Measurements from ENCODE around the gene SYTL5. TPM values are rescaled to one million over a fixed set of nuclear protein-coding genes. Genes with fewer than 3 reads are reported as not detected.

Gene SYTL5
- total and polyA plus RNA-seq, 9 donors, result 0.10 to 2.8 (median 0.18) TPM; not detected in 2

- H3K4me1 ChIP-seq (ENCODE audit: insufficient read depth), result no peaks in the 10 kb centered on the region
- no peaks in the 10 kb centered on the region for H3K36me3 ChIP-seq
- no peaks in the 10 kb centered on the region for H3K27me3 ChIP-seq
- H3K4me3 ChIP-seq, result no peak overlapping the region
- 76 to 80% (median 79%) methylated on average over 2 of the region's 2 CpGs for WGBS, 3 donors
- no peak for TF ChIP-seq CTCF (IDR thresholded peaks at IDR 0.05)
- no peak for TF ChIP-seq POLR2A (IDR thresholded peaks at IDR 0.05)
- no peak for TF ChIP-seq EP300 (IDR thresholded peaks at IDR 0.05)
- no peak overlapping the region for H3K27ac ChIP-seq
- H3K9me3 ChIP-seq, result no peaks in the 10 kb centered on the region
- intact Hi-C loops (cut with DNase I), result no loop called here
- no peak for DNase-seq
These were observed 38.6 kb upstream of the SYTL5 start for GRCh38 chrX:37967714-37968113.

DNA sequence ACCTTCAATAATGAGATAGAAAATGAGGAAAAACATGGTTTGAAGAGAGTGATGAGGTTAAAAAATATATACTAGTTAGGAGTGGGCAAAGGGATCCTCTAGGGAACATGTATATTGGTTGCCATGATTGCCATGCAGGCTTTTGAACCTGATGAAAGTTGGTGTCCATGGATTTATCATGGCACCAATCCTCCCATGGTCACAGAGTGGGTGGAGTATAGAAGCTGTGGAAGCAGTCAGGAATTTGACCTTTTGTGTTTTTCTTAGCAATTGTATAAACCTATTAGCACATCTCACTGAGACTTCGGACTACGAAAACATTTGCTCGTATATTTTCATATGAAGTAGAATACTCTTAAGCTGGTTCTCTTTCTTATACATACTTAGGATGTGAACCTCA is 30.9 kb upstream of the SYTL5 start:
- no peak overlapping the region for H3K27ac ChIP-seq
- no peak overlapping the region for H3K4me3 ChIP-seq
- 90 to 94% (median 93%) methylated on average over 3 of the region's 3 CpGs for WGBS, 3 donors
- intact Hi-C loops (cut with DNase I), result no loop called here
- no peaks in the 10 kb centered on the region for H3K4me1 ChIP-seq (ENCODE audit: insufficient read depth)
- H3K27me3 ChIP-seq, result no peaks in the 10 kb centered on the region
- no peaks in the 10 kb centered on the region for H3K9me3 ChIP-seq
- H3K36me3 ChIP-seq, result no peaks in the 10 kb centered on the region
- TF ChIP-seq EP300 (IDR thresholded peaks at IDR 0.05), result no peak
- no peak for TF ChIP-seq POLR2A (IDR thresholded peaks at IDR 0.05)
- TF ChIP-seq CTCF (IDR thresholded peaks at IDR 0.05), result no peak
- no peak for DNase-seq

DNA sequence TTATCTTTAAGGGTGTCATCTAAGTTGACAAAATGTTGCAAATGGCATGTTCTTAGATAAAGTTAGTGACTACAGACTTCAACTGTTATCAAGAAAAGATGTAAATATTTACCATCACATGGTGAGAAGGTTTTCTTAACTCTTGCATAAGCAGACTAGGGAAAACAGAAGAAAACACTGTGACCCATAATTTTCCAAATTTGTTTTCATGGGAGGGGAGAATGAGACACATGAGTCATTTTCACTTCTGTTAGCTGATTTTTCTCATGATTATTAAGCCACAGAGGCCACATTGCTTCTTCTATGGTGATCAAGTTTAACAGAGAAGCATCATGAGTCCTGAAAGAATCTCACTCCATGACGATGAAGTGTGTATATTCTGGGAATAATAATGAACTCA is 30.2 kb upstream of the SYTL5 start:
- Histone ChIP-seq H3K27me3 (no peaks in the 10 kb centered on the region), H3K9me3 (no peaks in the 10 kb centered on the region), H3K4me3 (no peak overlapping the region), H3K36me3 (no peaks in the 10 kb centered on the region), H3K4me1 (ENCODE audit: insufficient read depth) (no peaks in the 10 kb centered on the region), H3K27ac (no peak overlapping the region)
- WGBS, 3 donors, result 57 to 82% (median 79%) methylated on average over 1 of the region's 1 CpG
- TF ChIP-seq EP300 (IDR thresholded peaks at IDR 0.05) (no peak), POLR2A (IDR thresholded peaks at IDR 0.05) (no peak), CTCF (IDR thresholded peaks at IDR 0.05) (no peak)
- no peak for DNase-seq
- intact Hi-C loops (cut with DNase I), result no loop called here

- H3K36me3 ChIP-seq, result no peaks in the 10 kb centered on the region
- H3K4me1 ChIP-seq (ENCODE audit: insufficient read depth), result no peaks in the 10 kb centered on the region
- TF ChIP-seq CTCF (IDR thresholded peaks at IDR 0.05), result no peak
- no peak for TF ChIP-seq POLR2A (IDR thresholded peaks at IDR 0.05)
- TF ChIP-seq EP300 (IDR thresholded peaks at IDR 0.05), result no peak
- H3K4me3 ChIP-seq, result no peak overlapping the region
- intact Hi-C loops (cut with DNase I), result no loop called here
- H3K27ac ChIP-seq, result no peak overlapping the region
- H3K9me3 ChIP-seq, result no peaks in the 10 kb centered on the region
- H3K27me3 ChIP-seq, result no peaks in the 10 kb centered on the region
- no peak for DNase-seq
These were observed 21.5 kb upstream of the SYTL5 start for GRCh38 chrX:37984880-37985279.

GRCh38 chrX:37986893-37987292 is 19.5 kb upstream of the SYTL5 start:
- Histone ChIP-seq H3K27ac (no peak overlapping the region), H3K36me3 (no peaks in the 10 kb centered on the region), H3K9me3 (no peaks in the 10 kb centered on the region), H3K27me3 (no peaks in the 10 kb centered on the region), H3K4me3 (no peak overlapping the region), H3K4me1 (ENCODE audit: insufficient read depth) (no peaks in the 10 kb centered on the region)
- DNase-seq, result no peak
- intact Hi-C loops (cut with DNase I), result no loop called here
- WGBS, 3 donors, result 55 to 63% (median 59%) methylated on average over 1 of the region's 1 CpG
- TF ChIP-seq EP300 (IDR thresholded peaks at IDR 0.05) (no peak), POLR2A (IDR thresholded peaks at IDR 0.05) (no peak), CTCF (IDR thresholded peaks at IDR 0.05) (no peak)

Measured in ovary (tissue), 9 donors.